Stomach (tissue), 9 donors: ENCODE measurements around the gene BTBD17. TPM values are rescaled to one million over a fixed set of nuclear protein-coding genes. Genes with fewer than 3 reads are reported as not detected.
A peak's percentile ranks its signal among the peaks of the same experiment; 100 is the strongest.

Experiments
- DNase-seq, 2 donors: peaks; one replicate each; pipeline versions ENCODE4 v3.0.0 to v3.0.0-alpha.2; 2013 to 2019
- H3K27ac ChIP-seq, 5 donors: fragments of 200-600 bp in 4 of 5; sonication (generic) in 4 of 5; one replicate each; pipeline ENCODE4 v1.5.1; 2013 to 2019; ENCODE audit warnings: mild to moderate bottlenecking in 1 of 5, moderate library complexity in 1 of 5
- H3K27me3 ChIP-seq, 3 donors: fragments of 200-600 bp; sonication (generic); one replicate each; pipeline ENCODE4 v1.5.1; 2017 to 2019; ENCODE audit warnings: mixed run types in 1 of 3
- H3K36me3 ChIP-seq, 4 donors: fragments of 200-600 bp; sonication (generic); 1 replicate in 3 of 4; 2 replicates in 1 of 4; pipeline ENCODE4 v1.5.1; 2016 to 2019
- H3K4me1 ChIP-seq, 4 donors: fragments of 200-600 bp; sonication (generic); one replicate each; pipeline ENCODE4 v1.5.1; 2016 to 2019
- H3K4me3 ChIP-seq, 4 donors: fragments of 200-600 bp; sonication (generic) in 3 of 4; one replicate each; pipeline ENCODE4 v1.5.1; 2016 to 2019; ENCODE audit warnings: mild to moderate bottlenecking in 1 of 4
- H3K9me3 ChIP-seq, 4 donors: fragments of 200-600 bp; sonication (generic); one replicate each; pipeline ENCODE4 v1.5.1; 2016 to 2019
- CTCF ChIP-seq, 7 experiments: fragments of 450-650 bp in 4 of 7; fragments of 200-600 bp in 3 of 7; sonication (generic) in 3 of 7; IDR thresholded peaks; one replicate each; pipeline ENCODE4 v1.5.1; 2016 to 2019; ENCODE audit warnings: antibody characterized with exemption in 7 of 7, control low read depth in 2 of 7, mild to moderate bottlenecking in 1 of 7
- EP300 ChIP-seq: sonication (generic); formaldehyde crosslinking; IDR thresholded peaks from one replicate; pipeline ENCODE4 v1.6.1; 2017; ENCODE audit warnings: antibody characterized with exemption
- POLR2A ChIP-seq, 4 donors: fragments of 450-650 bp; IDR thresholded peaks; one replicate each; pipeline ENCODE4 v1.6.1; 2016; ENCODE audit warnings: antibody characterized with exemption in 4 of 4, control low read depth in 2 of 4, mild to moderate bottlenecking in 1 of 4, moderate library complexity in 1 of 4
- POLR2AphosphoS5 ChIP-seq, 3 donors: sonication (generic); formaldehyde crosslinking; IDR thresholded peaks; one replicate each; pipeline ENCODE4 v1.6.1; 2016; ENCODE audit warnings: antibody characterized with exemption in 3 of 3
- WGBS, 5 donors: extraction: QIAGEN DNeasy Blood & Tissue Kit in 3 of 5; methylation state at CpG; one replicate each; pipeline versions ENCODE4 v1.1.5 to v1.1.7; 2013 to 2018; 5-methylcytosine and 5-hydroxymethylcytosine counted together
- intact Hi-C: fragments of 100-400 bp; cut with DNase I; formaldehyde crosslinking; loops from one replicate; pipeline ENCODE4 v1.15.1; 2023; ENCODE audit warnings: low total_unique reads
- polyA plus RNA-seq, 3 donors: library from polyadenylated mRNA; stranded (reverse); fragments of 200-250 nt; gene quantifications; one replicate each; pipeline ENCODE4 v1.2.3, GENCODE V29; 2013
- total RNA-seq, 5 donors: library from RNA; depleted of rRNA; stranded (reverse); fragments of >200 nt; gene quantifications; one replicate each; pipeline versions ENCODE4 v1.1.0 to v1.2.3, GENCODE V29; 2014 to 2016
- donor health status: healthy with polysubstance abuse.
- donor health status: Bipolar disorder and iron deficiency.
- donor health status: healthy.

BTBD17 gene
- total and polyA plus RNA-seq, 8 donors: not detected

- Histone ChIP-seq H3K9me3 (peaks cover 0 to 7% (median 0%) of the 10 kb centered on the region in 4 donors), H3K36me3 (no peaks in the 10 kb centered on the region), H3K4me3 (no peak overlapping the region), H3K27me3 (peaks cover 0 to 50% (median 16%) of the 10 kb centered on the region in 3 donors), H3K27ac (no peak overlapping the region), H3K4me1 (no peaks in the 10 kb centered on the region)
- TF ChIP-seq EP300 (no peak), POLR2A (IDR thresholded peaks at IDR 0.05) (no peak), CTCF (IDR thresholded peaks at IDR 0.05) (no peak), POLR2AphosphoS5 (IDR thresholded peaks at IDR 0.05) (no peak)
- intact Hi-C loops: no loop called here
- DNase-seq: no peak
- 71 to 78% (median 75%) methylated on average over 3 to 5 of the region's 5 CpGs for WGBS, 5 donors
Observed at GRCh38 chr17:74335529-74336062, 26.1 kb downstream of the BTBD17 start.

GRCh38 chr17:74334393-74335039, 27.2 kb downstream of the BTBD17 start:
- no peak for TF ChIP-seq CTCF (IDR thresholded peaks at IDR 0.05)
- TF ChIP-seq EP300: no peak
- no peak for TF ChIP-seq POLR2A (IDR thresholded peaks at IDR 0.05)
- no peak for TF ChIP-seq POLR2AphosphoS5 (IDR thresholded peaks at IDR 0.05)
- Histone ChIP-seq H3K36me3 (no peaks in the 10 kb centered on the region), H3K27me3 (peaks cover 0 to 41% (median 16%) of the 10 kb centered on the region in 3 donors), H3K9me3 (peaks cover 0 to 7% (median 0%) of the 10 kb centered on the region in 4 donors), H3K27ac (no peak overlapping the region), H3K4me1 (no peaks in the 10 kb centered on the region), H3K4me3 (no peak overlapping the region)
- intact Hi-C loops: no loop called here
- WGBS, 5 donors: 44 to 84% (median 81%) methylated on average over 1 to 2 of the region's 2 CpGs
- no peak for DNase-seq

GRCh38 chr17:74332763-74333283, 28.8 kb downstream of the BTBD17 start:
- Histone ChIP-seq H3K36me3 (no peaks in the 10 kb centered on the region), H3K27ac (no peak overlapping the region), H3K4me3 (no peak overlapping the region), H3K9me3 (peaks cover 0 to 7% (median 0%) of the 10 kb centered on the region in 4 donors), H3K4me1 (no peaks in the 10 kb centered on the region), H3K27me3 (peaks cover 0 to 38% (median 15%) of the 10 kb centered on the region in 3 donors)
- whole genome bisulfite sequencing, 5 donors: 19 to 25% (median 24%) methylated on average over 10 to 11 of the region's 11 CpGs
- TF ChIP-seq EP300 (no peak), POLR2AphosphoS5 (IDR thresholded peaks at IDR 0.05) (no peak), POLR2A (IDR thresholded peaks at IDR 0.05) (no peak), CTCF (IDR thresholded peaks at IDR 0.05) (no peak)
- intact Hi-C loops: no loop called here
- DNase-seq: peak in 1 of 2 donors; percentile 45

GRCh38 chr17:74332017-74332650, 29.5 kb downstream of the BTBD17 start:
- peaks cover 0 to 37% (median 10%) of the 10 kb centered on the region in 3 donors for H3K27me3 ChIP-seq
- intact Hi-C loops: no loop called here
- TF ChIP-seq EP300: no peak
- no peak for TF ChIP-seq POLR2AphosphoS5 (IDR thresholded peaks at IDR 0.05)
- no peak for TF ChIP-seq POLR2A (IDR thresholded peaks at IDR 0.05)
- no peak for TF ChIP-seq CTCF (IDR thresholded peaks at IDR 0.05)
- H3K4me1 ChIP-seq: peaks cover 0 to under 1% (median 0%) of the 10 kb centered on the region in 4 donors
- no peak for DNase-seq
- no peak overlapping the region for H3K27ac ChIP-seq
- no peaks in the 10 kb centered on the region for H3K36me3 ChIP-seq
- WGBS, 5 donors: 46 to 61% (median 51%) methylated on average over 7 of the region's 7 CpGs
- peaks cover 0 to 7% (median 0%) of the 10 kb centered on the region in 4 donors for H3K9me3 ChIP-seq
- no peak overlapping the region for H3K4me3 ChIP-seq
